Measurements from ENCODE around the gene CABS1.

The CABS1 gene

GRCh38 chr4:70303090-70303489, 31.7 kb upstream of the CABS1 start:
- no peak overlapping the region for H3K4me3 ChIP-seq (ENCODE audit: low read depth, low read length)
- TF ChIP-seq CTCF (IDR thresholded peaks at IDR 0.05; ENCODE audit: low read depth, low read length): no peak

GRCh38 chr4:70305601-70306000, 29.2 kb upstream of the CABS1 start:
- TF ChIP-seq CTCF (IDR thresholded peaks at IDR 0.05; ENCODE audit: low read depth, low read length): no peak
- no peak overlapping the region for H3K4me3 ChIP-seq (ENCODE audit: low read depth, low read length)

- TF ChIP-seq CTCF (IDR thresholded peaks at IDR 0.05; ENCODE audit: low read depth, low read length): no peak
- no peak overlapping the region for H3K4me3 ChIP-seq (ENCODE audit: low read depth, low read length)
Observed at GRCh38 chr4:70306076-70306475, 28.7 kb upstream of the CABS1 start.

- no peak overlapping the region for H3K4me3 ChIP-seq (ENCODE audit: low read depth, low read length)
- no peak for TF ChIP-seq CTCF (IDR thresholded peaks at IDR 0.05; ENCODE audit: low read depth, low read length)
Observed at GRCh38 chr4:70313736-70314135, 21.0 kb upstream of the CABS1 start.

- no peak for TF ChIP-seq CTCF (IDR thresholded peaks at IDR 0.05; ENCODE audit: low read depth, low read length)
- no peak overlapping the region for H3K4me3 ChIP-seq (ENCODE audit: low read depth, low read length)
Observed at GRCh38 chr4:70315928-70316327, 18.9 kb upstream of the CABS1 start.

GRCh38 chr4:70326052-70326451, 8.7 kb upstream of the CABS1 start:
- H3K4me3 ChIP-seq (ENCODE audit: low read depth, low read length): no peak overlapping the region
- no peak for TF ChIP-seq CTCF (IDR thresholded peaks at IDR 0.05; ENCODE audit: low read depth, low read length)

GRCh38 chr4:70336043-70336442, 1.3 kb downstream of the CABS1 start:
- H3K4me3 ChIP-seq (ENCODE audit: low read depth, low read length): no peak overlapping the region

More at GRCh38 chr4:70336043-70336442, 1.3 kb downstream of the CABS1 start:
- no peak for TF ChIP-seq CTCF (IDR thresholded peaks at IDR 0.05; ENCODE audit: low read depth, low read length)
